Measurements from ENCODE around the gene AIPL1. TPM values are rescaled to one million over a fixed set of nuclear protein-coding genes. Genes with fewer than 3 reads are reported as not detected.

AIPL1 gene
- total RNA-seq, 1 experiment from 2014 or later: not detected

DNA sequence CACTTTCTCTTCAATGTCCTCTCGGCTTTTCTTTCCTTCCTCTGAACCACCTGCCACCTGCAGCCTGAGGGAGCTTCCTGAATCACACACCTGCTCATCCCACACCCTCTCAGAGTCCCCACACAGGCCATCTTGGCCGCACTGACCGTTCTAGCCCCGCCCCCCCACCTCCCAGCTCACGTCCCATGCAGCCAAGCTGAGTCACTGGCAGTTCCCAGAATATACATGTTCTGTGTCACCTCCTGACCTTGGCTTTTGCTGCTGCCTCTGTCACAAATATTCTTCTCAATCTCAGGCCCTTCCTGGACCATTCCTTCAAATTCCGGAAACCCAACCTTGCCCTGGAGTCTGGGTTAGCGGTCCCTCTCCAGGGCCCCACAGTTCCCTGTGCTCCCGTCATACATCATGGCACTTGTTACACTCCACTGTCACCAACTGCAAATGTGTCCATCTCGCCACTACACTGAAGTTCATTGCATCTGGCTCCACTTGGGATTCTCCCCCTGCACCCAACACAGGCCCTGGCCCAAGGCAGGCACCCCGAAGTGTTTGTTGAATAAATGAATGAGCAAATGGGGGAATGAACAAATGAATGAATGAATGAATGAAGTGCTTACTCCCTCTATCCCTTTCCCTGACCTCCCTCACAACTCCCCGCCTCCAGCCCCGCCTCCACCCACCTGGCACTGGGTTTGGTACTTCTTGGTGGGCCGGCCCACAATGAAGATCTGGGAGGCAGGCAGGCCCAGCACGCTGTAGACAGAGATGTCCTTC, 22.2 kb upstream of the AIPL1 start:
- DNase-seq: peak; percentile 56
- no peaks in the 10 kb centered on the region for H3K9me3 ChIP-seq
- H3K36me3 ChIP-seq: no peaks in the 10 kb centered on the region
- H3K4me3 ChIP-seq: no peak overlapping the region
- no peaks in the 10 kb centered on the region for H3K27me3 ChIP-seq

DNA sequence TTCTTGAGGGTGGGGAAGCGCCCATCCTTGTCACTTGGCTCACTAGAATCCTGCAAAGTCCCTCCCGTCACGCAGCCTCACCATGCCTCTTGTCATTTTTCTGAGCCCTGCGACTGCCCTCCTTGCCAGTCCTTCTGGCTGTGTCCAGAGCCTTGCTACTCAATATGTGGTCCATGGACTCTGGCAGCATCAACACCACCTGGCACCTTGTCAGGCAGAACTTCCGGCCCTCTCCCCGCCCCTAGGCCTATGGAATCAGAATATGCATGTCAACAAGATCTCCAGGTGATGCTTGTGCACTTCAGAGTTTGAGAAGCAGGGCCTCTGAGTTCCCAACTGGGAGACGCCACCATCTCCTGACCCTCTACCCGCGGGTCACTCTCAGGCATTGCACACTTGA, 21.4 kb upstream of the AIPL1 start:
- no peak for DNase-seq
- H3K36me3 ChIP-seq: no peaks in the 10 kb centered on the region
- H3K9me3 ChIP-seq: no peaks in the 10 kb centered on the region

GRCh38 chr17:6455321-6455705, 20.4 kb upstream of the AIPL1 start:
- no peak for DNase-seq
- H3K4me3 ChIP-seq: no peak overlapping the region
- no peaks in the 10 kb centered on the region for H3K27me3 ChIP-seq
- no peaks in the 10 kb centered on the region for H3K9me3 ChIP-seq
- no peaks in the 10 kb centered on the region for H3K36me3 ChIP-seq

More for the DNA sequence above, 21.4 kb upstream of the AIPL1 start:
- no peaks in the 10 kb centered on the region for H3K27me3 ChIP-seq
- H3K4me3 ChIP-seq: no peak overlapping the region

GRCh38 chr17:6454495-6455320, 19.8 kb upstream of the AIPL1 start:
- Histone ChIP-seq H3K4me3 (no peak overlapping the region), H3K36me3 (no peaks in the 10 kb centered on the region), H3K9me3 (no peaks in the 10 kb centered on the region), H3K27me3 (no peaks in the 10 kb centered on the region)
- DNase-seq: no peak

DNA sequence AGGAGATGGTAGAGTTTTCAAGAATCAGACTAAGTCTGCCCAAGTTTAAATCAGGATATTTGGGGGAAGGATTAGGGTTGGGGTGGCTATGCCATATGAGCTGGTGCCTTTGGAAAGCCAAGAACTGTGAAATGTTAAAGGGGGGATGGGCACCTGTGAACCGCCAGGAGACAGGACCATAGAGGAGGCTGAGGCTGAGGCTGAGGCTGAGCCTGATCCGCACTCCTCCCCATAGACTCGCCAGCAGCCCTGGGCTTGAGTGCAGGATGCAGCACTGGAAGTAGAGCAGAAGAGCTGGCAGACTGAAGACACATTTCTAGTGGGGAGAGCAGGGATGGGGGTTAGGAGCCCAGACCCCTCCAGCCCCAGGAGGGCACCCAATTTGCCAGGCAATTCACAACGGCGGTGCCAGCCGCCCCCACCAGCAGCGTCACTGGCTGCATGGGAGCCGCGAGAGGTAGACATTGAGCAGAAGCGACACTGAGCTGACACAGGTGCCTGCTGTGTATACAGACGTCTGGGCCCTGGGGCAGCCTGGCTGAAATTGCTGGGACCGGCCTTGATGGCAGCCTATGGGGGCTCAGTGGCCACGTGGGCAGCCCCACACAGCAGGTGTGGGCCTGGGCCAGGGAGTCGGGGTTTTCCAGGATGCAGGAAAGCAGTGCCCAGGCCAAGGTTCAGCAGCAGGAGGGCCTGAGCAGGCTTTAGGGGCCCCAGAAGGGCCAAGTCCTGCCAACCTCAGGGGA, 18.5 kb upstream of the AIPL1 start:
- H3K36me3 ChIP-seq: no peaks in the 10 kb centered on the region
- DNase-seq: no peak
- no peak overlapping the region for H3K4me3 ChIP-seq

GRCh38 chr17:6452471-6453266, 17.7 kb upstream of the AIPL1 start:
- DNase-seq: no peak
- Histone ChIP-seq H3K9me3 (no peaks in the 10 kb centered on the region), H3K36me3 (no peaks in the 10 kb centered on the region; the same call in 1 of the 2 replicates), H3K4me3 (no peak overlapping the region), H3K27me3 (no peaks in the 10 kb centered on the region)

More for the DNA sequence above, 18.5 kb upstream of the AIPL1 start:
- H3K27me3 ChIP-seq: no peaks in the 10 kb centered on the region
- H3K9me3 ChIP-seq: no peaks in the 10 kb centered on the region

- H3K9me3 ChIP-seq: no peaks in the 10 kb centered on the region
- no peak for DNase-seq
- no peaks in the 10 kb centered on the region; the same call in 1 of the 2 replicates for H3K36me3 ChIP-seq
- H3K4me3 ChIP-seq: no peak overlapping the region
- H3K27me3 ChIP-seq: no peaks in the 10 kb centered on the region
These were observed 16.3 kb upstream of the AIPL1 start for GRCh38 chr17:6450926-6451832.

DNA sequence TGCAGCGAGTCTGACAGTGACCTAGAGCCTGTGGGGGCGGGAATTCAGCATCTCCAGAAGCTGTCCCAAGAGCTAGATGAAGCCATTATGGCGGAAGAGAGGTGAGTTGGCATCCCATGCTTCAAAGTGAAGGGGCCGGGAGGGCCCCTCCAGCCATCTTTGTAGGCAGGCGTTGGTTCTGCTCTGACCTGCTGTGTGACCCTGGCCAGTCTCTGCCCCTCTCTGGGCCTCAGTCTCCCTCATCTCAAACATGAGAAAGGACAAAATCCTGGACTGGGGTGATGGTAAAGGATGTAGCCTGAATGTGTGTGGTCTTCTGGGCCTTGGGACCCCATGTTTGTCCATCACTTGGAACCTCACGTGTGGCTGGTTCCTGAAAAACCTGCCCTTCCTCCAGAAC, 14.4 kb upstream of the AIPL1 start:
- DNase-seq: no peak
- Histone ChIP-seq H3K4me3 (no peak overlapping the region), H3K27me3 (no peaks in the 10 kb centered on the region), H3K9me3 (no peaks in the 10 kb centered on the region), H3K36me3 (no peaks in the 10 kb centered on the region; the same call in 1 of the 2 replicates)

- Histone ChIP-seq H3K9me3 (no peaks in the 10 kb centered on the region), H3K27me3 (no peaks in the 10 kb centered on the region), H3K36me3 (no peaks in the 10 kb centered on the region; the same call in 1 of the 2 replicates), H3K4me3 (no peak overlapping the region)
- no peak for DNase-seq
These were observed 13.6 kb upstream of the AIPL1 start for GRCh38 chr17:6448473-6448872.

DNA sequence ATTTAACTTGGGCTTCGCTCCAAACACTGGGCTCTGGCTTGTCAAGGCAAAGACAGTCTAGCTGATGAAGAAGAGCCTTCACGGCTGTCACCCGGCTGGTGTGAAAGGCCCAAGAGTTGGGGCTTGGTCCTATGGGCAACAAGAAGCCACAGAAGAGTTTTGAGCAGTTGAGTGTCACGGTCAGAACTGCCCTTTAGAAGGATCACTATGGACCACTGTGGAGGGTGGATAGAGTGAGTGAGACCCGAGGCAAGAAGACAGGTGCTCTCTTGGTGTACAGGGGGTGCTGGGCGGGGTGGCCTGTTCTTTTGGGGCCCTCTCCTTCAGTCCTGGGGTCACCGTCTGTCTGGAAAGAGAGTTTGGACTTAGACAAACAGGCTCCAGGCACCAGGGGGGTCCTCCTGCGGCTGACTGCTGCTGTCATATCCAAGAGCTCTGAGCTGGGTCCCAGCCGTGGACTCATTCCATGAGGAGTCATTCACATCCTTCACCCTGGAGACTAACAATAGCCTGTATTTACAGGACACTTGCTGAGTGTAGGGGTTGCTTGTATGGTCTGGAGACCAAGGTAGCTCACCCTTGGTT, 11.7 kb upstream of the AIPL1 start:
- no peaks in the 10 kb centered on the region for H3K27me3 ChIP-seq
- no peaks in the 10 kb centered on the region for H3K9me3 ChIP-seq
- no peak overlapping the region for H3K4me3 ChIP-seq
- no peaks in the 10 kb centered on the region; the same call in 1 of the 2 replicates for H3K36me3 ChIP-seq
- DNase-seq: no peak

DNA sequence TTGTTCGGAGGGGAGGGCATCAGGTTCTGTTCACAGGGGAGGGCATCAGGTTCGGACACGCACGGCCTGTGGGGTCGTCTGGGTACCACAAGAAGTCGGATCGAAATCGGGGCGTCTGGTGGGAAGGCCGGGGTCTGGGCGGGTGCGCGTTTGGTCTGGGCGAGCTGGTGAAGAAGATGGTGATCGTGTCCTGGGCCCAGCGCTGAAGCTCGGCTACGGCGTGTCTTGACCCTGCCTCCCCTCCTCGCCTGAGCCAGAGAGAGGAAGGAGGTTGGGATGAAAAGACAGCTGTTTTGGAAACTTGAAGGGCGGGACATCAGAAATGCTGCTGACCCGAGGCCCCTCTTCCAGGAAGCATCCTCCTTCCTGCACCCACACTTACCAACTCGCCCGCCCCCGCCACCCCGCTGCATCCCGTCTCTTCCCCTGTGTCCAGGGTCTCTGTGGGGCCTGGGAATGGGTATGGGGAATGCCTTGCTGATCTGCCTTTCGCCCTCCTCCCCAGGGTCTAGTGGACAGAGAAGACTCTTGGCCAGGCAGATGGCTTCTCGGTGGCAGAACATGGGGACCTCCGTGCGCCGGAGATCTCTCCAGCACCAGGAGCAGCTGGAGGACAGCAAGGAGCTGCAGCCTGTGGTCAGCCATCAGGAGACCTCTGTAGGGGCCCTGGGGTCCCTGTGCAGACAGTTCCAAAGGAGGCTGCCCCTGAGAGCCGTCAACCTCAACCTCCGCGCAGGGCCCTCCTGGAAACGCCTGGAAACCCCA, 9.8 kb upstream of the AIPL1 start:
- Histone ChIP-seq H3K27me3 (no peaks in the 10 kb centered on the region), H3K36me3 (no peaks in the 10 kb centered on the region; the same call in 1 of the 2 replicates), H3K9me3 (no peaks in the 10 kb centered on the region), H3K4me3 (peak overlapping the region; percentile 65)
- DNase-seq: no peak

DNA sequence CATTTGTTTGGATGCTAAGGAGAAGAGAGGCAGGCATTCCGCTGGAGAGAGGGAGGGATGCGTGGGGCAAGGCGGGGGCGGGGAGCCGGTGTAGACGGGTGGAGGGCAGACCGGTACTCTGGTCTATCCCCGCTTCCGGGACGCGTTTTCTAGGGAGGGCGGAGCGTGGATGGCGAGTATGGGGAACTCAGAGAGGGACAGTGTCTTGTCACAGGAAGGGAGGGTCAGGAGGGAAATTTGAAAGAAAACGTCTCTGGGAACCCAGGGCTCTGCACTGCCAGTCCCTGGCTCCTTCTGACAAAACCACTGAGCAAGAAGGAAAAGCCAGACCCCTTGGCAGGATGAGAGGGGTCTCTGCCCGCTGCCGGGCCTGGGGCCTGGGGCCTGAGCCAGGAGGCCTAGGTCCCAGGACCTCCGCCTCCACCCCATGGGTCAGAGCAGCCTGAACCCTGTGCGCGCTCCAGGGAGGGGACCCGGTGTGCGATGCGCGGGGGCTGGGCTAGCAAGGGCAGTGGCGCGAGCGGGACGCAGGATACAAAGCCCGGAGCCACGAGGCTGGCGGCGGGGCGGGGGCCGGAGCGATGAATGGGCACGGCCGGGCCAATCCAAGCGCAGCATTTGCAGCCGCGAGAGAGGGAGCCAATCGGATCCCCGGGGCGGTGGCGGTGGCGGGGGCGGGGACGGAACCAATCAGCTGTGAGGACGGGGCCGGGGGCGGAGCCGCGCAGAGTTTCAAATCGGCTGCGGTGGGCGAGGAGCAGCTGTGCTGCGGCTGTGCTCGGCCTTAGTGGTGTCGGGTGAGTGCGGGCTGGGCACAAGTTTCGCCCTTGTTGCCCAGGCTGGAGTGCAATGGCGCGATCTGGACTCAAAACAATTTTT, 9.0 kb upstream of the AIPL1 start, which contains the start of gene PIMREG:
TSS of gene PIMREG (plus strand) at position 764 of the 879 bp plus-strand sequence. CDS start 656 bp downstream, outside the sequence.
- Histone ChIP-seq H3K4me3 (peak within 1 kb of the TSS; percentile 65), H3K9me3 (no peaks in the 10 kb centered on the region), H3K36me3 (no peaks in the 10 kb centered on the region; the same call in 1 of the 2 replicates), H3K27me3 (no peaks in the 10 kb centered on the region)
- peak; percentile 94 for DNase-seq

- H3K36me3 ChIP-seq: no peaks in the 10 kb centered on the region; the same call in 1 of the 2 replicates
- DNase-seq: no peak
- no peak overlapping the region for H3K4me3 ChIP-seq
- no peaks in the 10 kb centered on the region for H3K27me3 ChIP-seq
- no peaks in the 10 kb centered on the region for H3K9me3 ChIP-seq
These were observed 7.9 kb upstream of the AIPL1 start for GRCh38 chr17:6442775-6443174.

Data from MG63 (cell line).